Fibroblast of villous mesenchyme (primary cell): ENCODE measurements around the gene USP54. TPM values are rescaled to one million over a fixed set of nuclear protein-coding genes. Genes with fewer than 3 reads are reported as not detected.

ENCODE experiments used
- DNase-seq: peaks from one replicate; pipeline ENCODE4 v3.0.0-alpha.2; 2010; ENCODE audit warnings: low read depth
- H3K4me3 ChIP-seq: 2 replicates; pipeline ENCODE4 v1.5.1; 2011; ENCODE audit warnings: low read depth, mild to moderate bottlenecking, low read length
- CTCF ChIP-seq: IDR thresholded peaks from 2 replicates; pipeline ENCODE4 v1.5.1; 2012; ENCODE audit warnings: low read depth, mild to moderate bottlenecking, low read length; ENCODE audit not compliant: insufficient read depth
- total RNA-seq: library from RNA; depleted of rRNA; stranded (reverse); fragments of >200 nt; gene quantifications from 2 replicates; pipeline ENCODE4 v1.2.3, GENCODE V29; 2012

Gene USP54
- total RNA-seq, 1 donor: 14.2 TPM

- TF ChIP-seq CTCF: no peak
- DNase-seq: no peak
- no peak overlapping the region for H3K4me3 ChIP-seq
Measured at GRCh38 chr10:73478636-73479035, 112.5 kb downstream of the USP54 start.

GRCh38 chr10:73471226-73471625, 119.9 kb downstream of the USP54 start:
- no peak overlapping the region for H3K4me3 ChIP-seq
- TF ChIP-seq CTCF: no peak
- DNase-seq: no peak

- no peak for DNase-seq
- no peak for TF ChIP-seq CTCF
- H3K4me3 ChIP-seq: no peak overlapping the region
Measured at GRCh38 chr10:73469579-73469978, 121.6 kb downstream of the USP54 start.

- no peak for DNase-seq
- no peak for TF ChIP-seq CTCF
Measured at GRCh38 chr10:73467206-73467605, 123.9 kb downstream of the USP54 start.

GRCh38 chr10:73465978-73466726, 125.0 kb downstream of the USP54 start:
- DNase-seq: no peak
- H3K4me3 ChIP-seq: no peak overlapping the region
- TF ChIP-seq CTCF: no peak

More at GRCh38 chr10:73467206-73467605, 123.9 kb downstream of the USP54 start:
- H3K4me3 ChIP-seq: no peak overlapping the region

GRCh38 chr10:73460897-73461296, 130.2 kb downstream of the USP54 start:
- no peak overlapping the region for H3K4me3 ChIP-seq
- DNase-seq: no peak
- TF ChIP-seq CTCF: no peak
